Adrenal gland (tissue), 5 donors: ENCODE data around the gene ASTL.

Experiments
- CTCF ChIP-seq, 6 experiments: fragments of 450-650 bp in 4 of 6; fragments of 200-600 bp in 2 of 6; sonication (generic) in 1 of 6; IDR thresholded peaks; 1 replicate in 5 of 6; 2 replicates in 1 of 6; pipeline versions ENCODE4 v1.5.1 to v1.8.0; 2016 to 2021; ENCODE audit warnings: antibody characterized with exemption in 6 of 6, mild to moderate bottlenecking in 2 of 6, moderate library complexity in 1 of 6
- POLR2A ChIP-seq, 2 donors: fragments of 450-650 bp; IDR thresholded peaks; one replicate each; pipeline ENCODE4 v1.6.1; 2017; ENCODE audit warnings: antibody characterized with exemption in 2 of 2, mild to moderate bottlenecking in 2 of 2, moderate library complexity in 1 of 2
- donor health status: DM: no; HTN: no; CAD: no.

GRCh38 chr2:96153991-96154431 is 15.7 kb upstream of the ASTL start:
- no peak for TF ChIP-seq POLR2A (IDR thresholded peaks at IDR 0.05)
- TF ChIP-seq CTCF (IDR thresholded peaks at IDR 0.05) = no peak
